GM12865 (cell line): ENCODE data around the gene LRRC27.

Experiments used
- DNase-seq: peaks from one replicate; pipeline ENCODE4 v3.0.0; 2010; ENCODE audit warnings: low read depth
- H3K4me3 ChIP-seq: 2 replicates; pipeline ENCODE4 v1.5.1; 2011; ENCODE audit warnings: mild to moderate bottlenecking, low read depth, low read length, control low read depth
- CTCF ChIP-seq: IDR thresholded peaks from 2 replicates; pipeline ENCODE4 v1.5.1; 2011; ENCODE audit warnings: low read length, control low read depth, low read depth, inconsistent platforms; ENCODE audit not compliant: insufficient read depth; ENCODE audit errors: missing control alignments

LRRC27 gene

GRCh38 chr10:132425757-132426155 is 93.8 kb downstream of the LRRC27 start:
- no peak overlapping the region for H3K4me3 ChIP-seq
- no peak for DNase-seq
- no peak for TF ChIP-seq CTCF

GRCh38 chr10:132427006-132427771 is 95.2 kb downstream of the LRRC27 start:
- no peak overlapping the region for H3K4me3 ChIP-seq
- TF ChIP-seq CTCF = no peak
- DNase-seq = no peak

- no peak overlapping the region for H3K4me3 ChIP-seq
- no peak for DNase-seq
- no peak for TF ChIP-seq CTCF
Measured at GRCh38 chr10:132427939-132428367, 96.0 kb downstream of the LRRC27 start.

GRCh38 chr10:132428486-132428995 is 96.5 kb downstream of the LRRC27 start:
- DNase-seq = no peak
- no peak overlapping the region for H3K4me3 ChIP-seq
- TF ChIP-seq CTCF = no peak
